NCI-H1436 (cell line): Measurements from ENCODE around the gene CRYGC.
A peak's percentile ranks its signal among the peaks of the same experiment; 100 is the strongest.
"Not testable (repeated sequence)": the region's sequence is repeated elsewhere in the genome, so short reads cannot be mapped to it uniquely, and the experiment has no call there.

Source experiments
- DNase-seq: peaks from one replicate; lab custom pipeline; 2025; lab: John Stamatoyannopoulos, UW

CRYGC gene

DNA sequence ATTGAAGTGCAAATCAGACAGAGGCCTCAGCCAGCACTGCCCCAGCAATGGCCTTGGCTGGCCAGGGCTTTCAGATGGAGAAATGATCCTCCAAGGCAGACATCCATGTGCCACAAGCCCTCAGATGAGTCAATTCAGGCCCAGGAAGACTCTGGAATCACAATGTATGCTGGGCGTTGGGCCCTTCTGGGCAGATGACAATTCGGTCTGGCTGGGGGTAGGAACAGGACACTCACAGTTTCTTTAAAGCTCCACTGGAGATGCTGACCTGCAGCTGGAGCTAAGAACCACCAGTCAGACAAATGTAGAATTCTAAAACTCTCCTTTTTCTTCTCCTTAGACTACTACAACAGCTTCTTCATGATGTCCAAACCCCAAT lies 7.1 kb upstream of the CRYGC start:
- no peak for DNase-seq

GRCh38 chr2:208135794-208136715 lies 6.4 kb upstream of the CRYGC start:
- no peak for DNase-seq

- DNase-seq, result no peak
Observed at GRCh38 chr2:208134928-208135586, 5.4 kb upstream of the CRYGC start.

- no peak for DNase-seq
Observed at GRCh38 chr2:208130712-208131110, 1.1 kb upstream of the CRYGC start.

DNA sequence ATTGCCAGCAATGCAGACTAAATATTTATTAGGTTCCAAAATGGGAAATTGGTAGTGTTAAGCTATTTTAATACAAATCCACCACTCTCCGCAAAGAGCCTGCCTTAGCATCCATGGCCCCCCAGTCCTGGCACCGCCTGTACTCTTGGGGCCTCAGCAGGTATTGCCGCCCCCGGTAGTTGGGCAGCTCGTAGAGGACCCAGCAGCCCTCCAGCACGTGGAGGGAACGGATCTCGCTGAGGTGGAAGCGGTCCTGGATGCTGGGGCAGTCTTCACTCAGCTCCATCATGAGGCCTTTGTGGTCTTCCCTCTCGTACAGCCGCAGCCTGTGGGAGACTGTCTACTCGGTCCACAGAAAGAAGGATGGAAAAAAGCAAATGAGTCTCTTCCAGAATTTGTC lies 1.5 kb downstream of the CRYGC start:
- DNase-seq, result no peak

GRCh38 chr2:208127090-208127489 lies 2.5 kb downstream of the CRYGC start:
- no peak for DNase-seq

GRCh38 chr2:208125251-208125650 lies 4.4 kb downstream of the CRYGC start:
- DNase-seq, result no peak

DNA sequence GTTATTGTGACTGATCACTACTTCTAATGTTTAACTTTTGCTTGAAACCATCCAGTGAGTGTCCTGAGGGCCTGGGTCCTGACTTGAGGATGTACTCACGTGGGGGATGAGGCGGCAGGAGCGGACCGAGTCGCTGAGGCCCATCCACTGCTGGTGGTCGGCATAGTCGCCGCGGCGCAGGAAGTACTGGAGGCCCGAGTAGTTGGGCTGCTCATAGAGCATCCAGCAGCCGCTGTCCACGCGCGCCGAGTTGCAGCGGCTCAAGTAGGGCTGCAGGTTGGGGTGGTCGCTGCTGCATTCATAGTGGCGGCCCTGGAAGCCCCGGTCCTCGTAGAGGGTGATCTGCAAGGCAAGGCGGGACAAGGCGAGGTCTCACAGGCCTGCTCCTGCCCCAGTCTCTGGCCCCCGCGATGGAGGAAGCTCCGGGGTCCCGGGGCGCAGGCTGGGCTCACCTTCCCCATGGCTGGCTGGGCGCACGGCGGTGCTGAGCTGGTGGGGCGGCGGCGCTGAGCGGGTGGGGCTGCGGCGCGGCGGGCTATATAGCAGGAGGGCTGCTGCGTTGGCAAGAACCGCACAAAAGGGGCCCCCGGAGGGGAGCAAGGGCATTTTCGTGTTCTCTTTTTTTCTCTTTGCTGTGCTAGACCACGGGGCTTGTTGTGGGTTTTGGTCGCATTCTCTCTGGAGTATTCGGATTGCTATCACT lies 5.5 kb downstream of the CRYGC start, which contains the start of gene CRYGD:
TSS of gene CRYGD (minus strand) at position 512 of the 703 bp plus-strand sequence. CDS start at position 461, 51 bp downstream.
- not testable (repeated sequence) for DNase-seq

DNA sequence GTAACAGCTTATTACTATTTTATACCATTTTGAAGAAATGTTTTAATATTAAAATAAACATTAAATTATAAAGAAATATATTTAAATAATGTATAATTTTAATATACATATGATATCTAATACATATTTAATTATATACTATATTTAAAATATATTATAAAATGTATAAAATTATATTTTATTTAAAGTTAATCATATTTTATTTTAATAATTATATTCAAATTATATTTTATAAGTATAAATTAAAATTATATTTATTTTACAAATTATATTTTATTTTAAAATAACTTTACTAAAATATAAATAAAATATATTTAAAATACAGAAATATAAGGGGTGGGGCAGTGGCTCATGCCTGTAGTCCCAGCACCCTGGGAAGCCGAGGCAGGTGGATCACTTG lies 7.4 kb downstream of the CRYGC start:
- no peak for DNase-seq

DNA sequence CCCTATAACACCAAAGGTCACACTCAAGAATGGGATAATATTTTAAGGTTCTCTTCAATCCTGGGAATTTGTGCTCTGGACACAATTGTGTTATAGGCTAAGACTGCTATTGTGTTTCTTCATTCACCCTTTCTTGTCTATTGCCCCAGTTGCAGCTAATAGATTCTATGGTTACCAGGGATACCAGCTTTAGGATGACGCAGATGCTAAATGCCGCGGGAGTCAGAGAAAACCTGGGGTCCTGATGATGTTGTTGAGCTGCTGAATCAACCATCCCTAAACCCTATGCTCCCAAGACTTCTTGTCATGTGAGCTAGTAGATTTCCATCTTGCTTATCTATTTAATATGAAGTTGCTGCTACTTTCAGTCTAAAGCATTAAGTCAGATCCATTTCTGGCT lies 10.7 kb downstream of the CRYGC start:
- DNase-seq, result no peak

DNA sequence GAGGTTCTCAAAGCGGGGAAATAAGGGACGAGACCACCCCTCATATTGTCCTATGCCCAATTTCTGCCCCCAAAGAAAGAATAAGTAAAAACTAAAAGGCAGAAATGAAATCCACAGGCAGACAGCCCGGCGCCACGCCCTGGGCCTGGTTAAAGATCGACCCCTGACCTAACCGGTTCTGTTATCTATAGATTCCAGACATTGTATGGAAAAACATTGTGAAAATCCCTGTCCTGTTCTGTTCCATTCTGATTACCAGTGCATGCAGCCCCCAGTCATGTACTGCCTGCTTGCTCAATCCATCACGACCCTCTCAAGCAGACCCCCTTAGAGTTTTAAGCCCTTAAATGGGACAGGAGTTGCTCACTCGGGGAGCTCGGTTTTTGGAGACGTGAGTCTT lies 12.2 kb downstream of the CRYGC start:
- DNase-seq, result not testable (repeated sequence)

DNA sequence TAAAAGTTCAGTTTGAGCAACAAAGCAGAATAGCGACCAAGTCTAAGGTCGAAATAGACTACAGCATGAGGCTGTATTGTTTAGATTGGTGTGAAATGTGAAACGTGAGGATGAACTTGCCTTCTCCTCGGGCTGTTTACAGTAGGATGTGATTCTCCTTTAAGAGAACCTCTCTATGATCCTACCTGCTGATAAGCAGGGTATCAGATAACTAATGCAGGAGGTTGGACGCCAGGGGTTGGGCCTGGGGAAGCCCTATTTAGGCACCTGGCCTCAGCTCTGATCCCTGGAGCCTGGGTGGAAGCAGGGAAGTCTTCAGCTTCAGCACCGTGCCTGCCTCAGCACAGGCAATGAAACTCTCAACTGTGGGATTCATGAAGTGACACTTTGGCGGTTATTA lies 16.7 kb downstream of the CRYGC start:
- DNase-seq, result peak; percentile 50

DNA sequence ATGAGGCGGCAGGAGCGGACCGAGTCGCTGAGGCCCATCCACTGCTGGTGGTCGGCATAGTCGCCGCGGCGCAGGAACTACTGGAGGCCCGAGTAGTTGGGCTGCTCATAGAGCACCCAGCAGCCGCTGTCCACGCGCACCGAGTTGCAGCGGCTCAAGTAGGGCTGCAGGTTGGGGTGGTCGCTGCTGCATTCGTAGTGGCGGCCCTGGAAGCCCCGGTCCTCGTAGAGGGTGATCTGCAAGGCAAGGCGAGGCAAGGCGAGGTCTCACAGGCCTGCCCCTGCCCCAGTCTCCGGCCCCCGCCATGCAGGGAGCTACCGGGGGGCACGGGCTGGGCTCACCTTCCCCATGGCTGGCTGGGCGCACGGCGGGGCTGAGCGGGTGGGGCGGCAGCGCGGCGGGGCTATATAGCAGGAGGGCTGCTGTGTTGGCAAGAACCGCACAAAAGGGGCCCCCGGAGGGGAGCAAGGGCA lies 17.3 kb downstream of the CRYGC start:
- DNase-seq, result not testable (repeated sequence)

- DNase-seq, result no peak
Observed at GRCh38 chr2:208103616-208104015, 26.0 kb downstream of the CRYGC start.

DNA sequence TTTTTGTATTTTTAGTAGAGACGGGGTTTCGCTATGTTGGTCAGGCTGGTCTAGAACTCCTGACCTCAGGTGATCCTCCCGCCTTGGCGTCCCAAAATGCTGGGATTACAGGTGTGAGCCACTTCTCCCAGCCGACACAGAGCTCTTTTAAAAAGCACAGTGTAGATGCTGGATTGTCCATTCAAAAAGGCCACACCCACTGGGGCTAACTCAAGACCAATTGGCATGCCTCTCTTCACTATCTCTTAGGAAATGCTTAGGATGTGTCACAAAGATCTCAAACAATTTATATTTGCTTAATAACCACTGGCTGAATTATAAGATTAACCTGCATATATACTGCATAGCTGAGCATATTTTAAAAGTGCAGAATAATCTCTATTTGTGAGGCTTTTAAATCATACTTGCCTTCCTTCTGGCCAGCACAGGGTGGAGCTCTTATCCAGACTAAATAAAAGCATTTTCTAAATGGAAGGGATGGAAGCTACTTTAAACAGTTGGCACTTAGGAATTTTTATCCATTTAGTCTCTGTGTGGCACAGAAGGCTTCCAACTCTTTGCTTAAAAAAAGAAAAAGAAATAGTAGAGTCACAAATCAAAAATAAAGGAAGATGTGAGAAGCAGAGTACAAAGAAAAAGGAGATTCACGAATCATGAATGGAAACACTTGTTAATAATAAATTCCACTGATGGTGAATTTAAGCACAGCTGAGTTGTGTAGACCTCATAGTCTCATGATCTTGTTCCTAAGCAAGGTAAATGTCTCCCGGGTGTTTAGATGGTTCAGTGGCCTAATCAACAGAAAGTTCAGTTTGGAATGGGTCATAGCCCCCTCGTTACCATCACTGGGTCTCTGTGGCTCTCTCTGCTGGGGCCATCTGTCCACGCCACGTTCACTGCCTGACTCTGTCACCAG lies 27.7 kb downstream of the CRYGC start:
- peak; percentile 13 for DNase-seq

GRCh38 chr2:208099682-208100470 lies 29.8 kb downstream of the CRYGC start:
- DNase-seq, result no peak

GRCh38 chr2:208098701-208099100 lies 30.9 kb downstream of the CRYGC start:
- not testable (repeated sequence) for DNase-seq

GRCh38 chr2:208098267-208098666 lies 31.4 kb downstream of the CRYGC start:
- no peak for DNase-seq

- no peak for DNase-seq
Observed at GRCh38 chr2:208097801-208098200, 31.8 kb downstream of the CRYGC start.

GRCh38 chr2:208097313-208097712 lies 32.3 kb downstream of the CRYGC start:
- DNase-seq, result no peak

DNA sequence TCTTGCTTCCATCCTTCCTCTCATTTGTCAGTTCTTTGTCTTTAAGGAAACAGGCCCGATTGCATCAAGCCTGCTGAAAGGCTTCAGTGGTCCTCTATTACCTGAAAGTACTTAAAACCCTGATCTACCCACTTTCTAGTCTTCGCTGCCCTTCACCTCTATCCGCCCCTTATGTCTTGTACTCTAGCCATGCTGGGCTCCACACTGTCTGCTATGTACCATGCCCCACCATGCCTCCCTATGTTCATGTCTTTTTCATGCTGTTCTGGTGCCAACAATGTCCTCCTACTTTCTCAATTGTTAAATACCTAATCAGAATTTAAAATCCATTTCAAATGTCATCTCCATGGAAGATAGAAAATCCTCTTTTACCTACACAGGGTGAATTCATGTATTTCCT lies 33.5 kb downstream of the CRYGC start:
- no peak for DNase-seq
